NOMO-1 treated with DMSO at 0.1 percent for 48 hours (cell line): Measurements from ENCODE around the gene BSN.

Experiments
- DNase-seq: peaks from one replicate; lab custom pipeline; 2025; ENCODE audit not compliant: unreplicated experiment; lab: John Stamatoyannopoulos, UW

BSN gene, protein sequence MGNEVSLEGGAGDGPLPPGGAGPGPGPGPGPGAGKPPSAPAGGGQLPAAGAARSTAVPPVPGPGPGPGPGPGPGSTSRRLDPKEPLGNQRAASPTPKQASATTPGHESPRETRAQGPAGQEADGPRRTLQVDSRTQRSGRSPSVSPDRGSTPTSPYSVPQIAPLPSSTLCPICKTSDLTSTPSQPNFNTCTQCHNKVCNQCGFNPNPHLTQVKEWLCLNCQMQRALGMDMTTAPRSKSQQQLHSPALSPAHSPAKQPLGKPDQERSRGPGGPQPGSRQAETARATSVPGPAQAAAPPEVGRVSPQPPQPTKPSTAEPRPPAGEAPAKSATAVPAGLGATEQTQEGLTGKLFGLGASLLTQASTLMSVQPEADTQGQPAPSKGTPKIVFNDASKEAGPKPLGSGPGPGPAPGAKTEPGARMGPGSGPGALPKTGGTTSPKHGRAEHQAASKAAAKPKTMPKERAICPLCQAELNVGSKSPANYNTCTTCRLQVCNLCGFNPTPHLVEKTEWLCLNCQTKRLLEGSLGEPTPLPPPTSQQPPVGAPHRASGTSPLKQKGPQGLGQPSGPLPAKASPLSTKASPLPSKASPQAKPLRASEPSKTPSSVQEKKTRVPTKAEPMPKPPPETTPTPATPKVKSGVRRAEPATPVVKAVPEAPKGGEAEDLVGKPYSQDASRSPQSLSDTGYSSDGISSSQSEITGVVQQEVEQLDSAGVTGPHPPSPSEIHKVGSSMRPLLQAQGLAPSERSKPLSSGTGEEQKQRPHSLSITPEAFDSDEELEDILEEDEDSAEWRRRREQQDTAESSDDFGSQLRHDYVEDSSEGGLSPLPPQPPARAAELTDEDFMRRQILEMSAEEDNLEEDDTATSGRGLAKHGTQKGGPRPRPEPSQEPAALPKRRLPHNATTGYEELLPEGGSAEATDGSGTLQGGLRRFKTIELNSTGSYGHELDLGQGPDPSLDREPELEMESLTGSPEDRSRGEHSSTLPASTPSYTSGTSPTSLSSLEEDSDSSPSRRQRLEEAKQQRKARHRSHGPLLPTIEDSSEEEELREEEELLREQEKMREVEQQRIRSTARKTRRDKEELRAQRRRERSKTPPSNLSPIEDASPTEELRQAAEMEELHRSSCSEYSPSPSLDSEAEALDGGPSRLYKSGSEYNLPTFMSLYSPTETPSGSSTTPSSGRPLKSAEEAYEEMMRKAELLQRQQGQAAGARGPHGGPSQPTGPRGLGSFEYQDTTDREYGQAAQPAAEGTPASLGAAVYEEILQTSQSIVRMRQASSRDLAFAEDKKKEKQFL (N-terminal part only)

DNA sequence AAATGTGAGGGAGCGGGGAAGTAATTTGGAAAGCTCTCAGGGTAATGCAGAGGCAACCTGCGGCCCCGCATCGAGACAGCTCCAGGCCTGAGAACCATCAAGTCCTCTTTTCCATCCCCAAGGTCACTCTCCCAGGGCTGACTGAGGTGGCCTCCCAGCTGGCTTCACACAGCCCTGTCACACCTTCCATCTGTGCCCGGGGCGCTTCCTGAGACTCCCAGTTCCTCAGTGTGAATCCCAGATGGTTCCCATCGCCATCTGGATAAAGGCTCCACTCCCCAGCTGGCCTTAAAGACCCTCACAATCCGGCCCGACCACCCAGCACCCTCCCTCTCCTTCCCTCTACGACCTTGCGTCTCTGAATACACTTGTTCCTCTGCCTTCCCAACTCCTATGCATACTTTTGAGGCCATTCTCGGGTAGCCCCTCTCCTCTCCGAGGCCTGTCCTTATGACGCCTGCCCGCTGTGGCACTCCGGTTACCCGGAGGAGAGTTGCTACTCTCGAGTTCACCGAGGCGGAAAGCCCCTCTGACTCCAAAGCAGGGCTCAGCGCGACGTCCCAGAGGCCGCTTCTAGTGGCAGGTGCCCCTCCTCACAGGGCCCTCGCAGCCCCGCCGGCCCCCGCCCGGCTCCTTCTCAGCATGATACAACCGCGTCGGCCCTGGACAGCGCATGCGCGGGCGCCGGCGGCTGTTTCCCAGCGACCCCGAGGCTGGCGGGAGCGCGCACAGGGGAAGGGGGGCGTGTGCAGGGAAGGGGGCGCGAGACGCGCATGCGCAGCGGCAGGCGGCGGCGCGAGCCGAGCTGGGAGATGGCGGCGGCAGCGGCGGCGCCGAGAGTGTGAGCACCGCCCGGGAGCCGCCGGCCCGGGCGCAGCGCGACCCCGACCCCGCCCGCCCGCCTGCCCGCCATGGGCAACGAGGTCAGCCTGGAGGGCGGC is at the start of gene BSN:
BSN (plus strand) TSS at position 786 of the 941 bp plus-strand sequence; CDS start at position 912, 126 bp downstream.
- peak; percentile 51 for DNase-seq

DNA sequence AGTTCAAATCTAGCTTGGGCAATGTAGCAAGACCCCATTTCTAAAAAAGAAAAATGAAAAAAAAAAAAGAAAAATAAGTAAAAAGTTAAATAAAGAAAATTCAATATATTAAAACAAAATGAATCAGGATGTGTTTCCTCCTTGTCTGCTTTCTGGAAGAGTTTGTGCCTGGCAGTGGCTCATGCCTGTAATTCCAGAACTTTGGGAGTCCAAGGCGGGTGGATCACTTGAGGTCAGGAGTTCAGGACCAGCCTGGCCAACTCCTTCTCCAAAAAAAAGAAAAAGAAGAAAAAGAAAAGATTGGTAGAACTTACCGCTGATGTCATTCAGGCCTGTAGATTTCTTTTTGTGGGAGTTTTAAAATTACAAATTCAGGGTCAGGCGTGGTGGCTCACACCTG is 47.4 kb upstream of the BSN start:
- DNase-seq, result no peak

DNA sequence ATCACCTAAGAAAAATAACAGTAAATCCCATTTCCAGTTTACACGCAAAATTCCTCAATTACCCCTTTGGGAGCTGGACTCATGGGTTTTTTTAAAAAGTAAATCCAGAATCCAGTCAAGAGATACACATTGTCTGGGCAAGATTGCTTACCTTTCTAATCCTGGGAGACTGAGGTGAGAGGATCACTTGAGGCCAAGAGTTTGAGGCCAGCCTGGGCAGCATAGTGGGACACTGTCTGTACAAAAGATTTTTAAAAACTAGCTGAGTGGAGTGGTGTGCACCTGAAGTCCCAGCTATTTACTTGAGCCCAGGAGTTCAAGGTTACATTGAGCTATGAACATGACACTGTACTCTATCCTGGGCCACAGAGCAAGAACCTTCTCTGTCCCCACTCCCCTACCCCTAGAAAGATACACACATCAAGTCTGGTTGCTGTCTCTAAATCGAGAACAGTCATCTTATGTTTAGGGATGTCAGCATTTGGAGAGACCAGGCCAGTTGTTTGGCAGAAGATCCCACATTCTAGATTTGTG is 45.2 kb upstream of the BSN start:
- no peak for DNase-seq

DNA sequence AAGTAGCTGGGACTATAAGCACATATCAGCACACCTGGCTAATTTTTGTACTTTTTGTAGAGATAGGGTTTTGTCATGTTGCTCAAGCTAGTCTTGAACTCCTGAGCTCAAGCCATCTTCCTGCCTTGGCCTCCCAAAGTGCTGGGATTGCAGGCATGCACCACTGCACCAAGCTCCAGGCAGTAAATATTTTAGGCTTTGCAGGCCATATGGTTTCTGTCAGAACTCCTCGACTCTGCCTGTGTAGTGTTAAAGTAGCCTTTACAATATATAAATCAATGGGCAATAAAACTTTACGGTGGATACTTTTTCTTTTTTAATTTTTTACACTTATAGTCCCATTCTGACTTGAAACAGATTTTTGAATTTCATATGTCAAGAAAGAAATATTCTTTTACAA is 42.6 kb upstream of the BSN start:
- no peak for DNase-seq

DNA sequence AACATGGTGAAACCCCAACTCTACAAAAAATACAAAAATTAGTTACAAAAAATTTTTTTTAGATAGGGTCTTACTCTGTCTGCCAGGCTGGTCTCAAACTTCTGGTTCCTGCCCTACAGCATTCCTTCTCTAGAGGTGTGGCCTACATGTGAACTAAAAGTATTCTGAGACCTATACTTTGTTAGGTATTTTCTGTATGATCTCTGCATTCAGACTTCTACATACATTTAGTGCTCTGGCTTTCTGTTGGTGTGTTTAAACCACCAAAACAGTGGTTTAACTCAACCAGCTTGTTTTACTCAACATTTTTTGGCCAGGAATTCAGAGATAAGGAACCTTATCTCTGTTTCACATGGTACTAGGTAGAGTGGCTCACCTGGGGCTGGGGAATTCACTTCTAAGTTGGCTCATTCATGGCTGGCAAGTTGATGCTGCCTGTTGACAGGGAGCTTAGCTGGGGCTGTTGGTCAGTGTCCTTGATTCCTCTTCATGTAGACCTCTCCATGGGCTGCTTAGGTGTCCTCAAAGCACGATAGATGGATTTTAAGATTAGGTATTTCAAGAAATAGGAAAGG is 41.4 kb upstream of the BSN start:
- no peak for DNase-seq

DNA sequence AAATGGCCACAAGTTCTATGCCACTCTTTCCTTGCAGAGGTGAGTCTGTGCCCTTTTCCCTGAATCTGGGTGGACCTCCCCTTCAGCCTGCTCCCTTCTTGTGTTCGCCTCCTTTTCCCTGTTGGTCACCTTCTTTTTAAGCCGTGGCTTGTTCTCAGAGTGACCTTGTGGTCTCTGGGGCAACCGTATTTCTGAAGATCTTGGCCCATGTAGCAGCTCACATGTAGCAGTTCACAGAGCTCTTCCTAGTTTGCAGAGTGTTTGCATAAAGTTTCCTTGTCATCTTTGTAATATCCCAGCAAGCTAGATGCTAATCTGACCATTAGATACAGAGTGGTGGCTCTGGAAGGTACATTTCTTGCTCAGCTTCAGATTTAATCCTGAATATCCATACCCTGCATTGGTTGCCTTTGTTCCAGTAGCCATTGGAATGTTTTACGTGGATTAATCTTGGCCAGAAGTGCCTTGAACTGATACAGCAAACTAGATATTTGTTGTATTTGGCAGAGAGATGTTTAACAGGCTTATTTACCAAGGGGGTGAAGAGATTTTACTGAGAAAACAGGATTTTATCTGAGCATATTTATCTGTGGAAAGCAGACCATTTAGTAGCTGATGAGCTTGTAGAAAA is 40.7 kb upstream of the BSN start:
- DNase-seq, result no peak

DNA sequence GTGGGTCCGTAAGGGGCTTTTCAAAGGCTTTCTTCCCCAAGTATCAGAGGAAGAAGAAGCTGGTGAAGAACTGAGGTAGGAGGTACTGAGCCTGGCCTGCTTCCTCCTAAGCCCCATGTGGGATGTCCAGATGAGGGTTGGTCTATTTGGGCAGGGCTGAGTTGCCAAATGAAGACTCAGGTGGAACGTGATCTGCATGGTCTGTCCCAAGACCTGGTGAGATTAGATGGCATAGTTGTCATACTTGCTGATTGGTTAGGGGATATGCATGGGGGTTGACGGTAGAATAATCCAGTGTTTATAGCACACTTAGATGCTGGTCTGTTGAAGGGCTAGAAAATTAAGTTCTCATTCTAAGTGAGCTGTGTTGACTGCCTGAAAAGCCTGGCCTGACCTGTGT is 36.3 kb upstream of the BSN start:
- DNase-seq, result no peak

DNA sequence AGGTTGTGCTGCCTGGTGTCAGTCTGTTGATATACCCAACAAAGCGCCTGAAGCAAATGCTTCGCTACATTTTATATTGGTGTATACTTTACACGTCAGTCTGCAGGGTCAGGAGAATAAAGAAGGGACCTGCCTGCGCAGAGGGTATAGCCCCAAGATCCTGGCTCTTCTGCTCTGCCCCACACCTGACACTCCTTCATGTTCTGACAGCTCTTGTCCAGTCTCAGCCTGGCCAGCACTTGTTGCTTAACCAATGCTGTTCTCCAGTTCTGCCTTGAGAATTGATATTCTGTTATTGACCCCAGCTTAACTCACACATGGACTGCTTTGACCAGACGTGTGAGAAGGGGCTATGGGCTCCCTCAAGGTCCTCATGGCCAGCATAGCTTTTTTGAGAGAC is 35.8 kb upstream of the BSN start:
- no peak for DNase-seq

DNA sequence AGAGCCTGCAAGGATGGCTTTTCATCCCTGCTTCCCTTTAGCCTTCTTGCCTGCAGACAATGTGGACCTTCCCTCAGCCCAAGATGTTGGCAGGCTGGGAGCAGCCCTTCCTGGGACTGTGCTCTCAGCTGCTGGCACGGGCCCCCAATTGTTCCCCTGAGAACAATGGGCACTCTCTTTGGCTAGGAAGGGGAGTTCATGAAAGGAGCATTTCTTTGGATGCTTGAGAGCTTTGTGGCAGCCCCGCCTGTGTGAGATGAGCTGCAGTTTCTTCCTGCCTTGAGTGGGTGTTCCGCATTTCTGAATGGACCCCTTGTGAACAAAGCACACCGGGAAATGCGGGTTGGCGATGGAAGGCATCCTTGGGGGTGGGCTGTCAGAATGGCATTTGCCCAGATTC is 35.0 kb upstream of the BSN start:
- no peak for DNase-seq

DNA sequence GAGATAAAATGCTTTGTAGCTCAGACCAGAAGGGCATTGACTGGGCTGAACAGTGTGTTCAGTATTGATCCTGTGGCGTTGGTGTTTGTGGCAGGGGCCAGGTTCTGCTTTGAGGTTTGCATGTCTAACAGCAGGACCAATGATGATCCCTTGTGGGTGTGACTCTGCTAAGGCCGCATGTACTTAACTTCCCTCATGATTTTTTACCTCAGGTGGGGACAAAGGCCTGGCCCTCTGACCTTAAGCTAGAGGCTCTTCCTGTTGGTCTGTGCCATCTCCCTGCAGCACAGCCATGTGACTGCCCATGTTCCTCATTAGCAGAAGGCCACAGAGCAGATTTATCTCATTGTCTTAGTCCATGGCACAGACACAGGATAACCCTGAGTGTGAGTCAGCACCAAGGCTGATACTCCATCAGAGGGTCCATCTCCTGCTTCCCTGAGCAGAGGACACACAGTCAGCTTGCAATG is 34.3 kb upstream of the BSN start:
- peak; percentile 48 for DNase-seq

DNA sequence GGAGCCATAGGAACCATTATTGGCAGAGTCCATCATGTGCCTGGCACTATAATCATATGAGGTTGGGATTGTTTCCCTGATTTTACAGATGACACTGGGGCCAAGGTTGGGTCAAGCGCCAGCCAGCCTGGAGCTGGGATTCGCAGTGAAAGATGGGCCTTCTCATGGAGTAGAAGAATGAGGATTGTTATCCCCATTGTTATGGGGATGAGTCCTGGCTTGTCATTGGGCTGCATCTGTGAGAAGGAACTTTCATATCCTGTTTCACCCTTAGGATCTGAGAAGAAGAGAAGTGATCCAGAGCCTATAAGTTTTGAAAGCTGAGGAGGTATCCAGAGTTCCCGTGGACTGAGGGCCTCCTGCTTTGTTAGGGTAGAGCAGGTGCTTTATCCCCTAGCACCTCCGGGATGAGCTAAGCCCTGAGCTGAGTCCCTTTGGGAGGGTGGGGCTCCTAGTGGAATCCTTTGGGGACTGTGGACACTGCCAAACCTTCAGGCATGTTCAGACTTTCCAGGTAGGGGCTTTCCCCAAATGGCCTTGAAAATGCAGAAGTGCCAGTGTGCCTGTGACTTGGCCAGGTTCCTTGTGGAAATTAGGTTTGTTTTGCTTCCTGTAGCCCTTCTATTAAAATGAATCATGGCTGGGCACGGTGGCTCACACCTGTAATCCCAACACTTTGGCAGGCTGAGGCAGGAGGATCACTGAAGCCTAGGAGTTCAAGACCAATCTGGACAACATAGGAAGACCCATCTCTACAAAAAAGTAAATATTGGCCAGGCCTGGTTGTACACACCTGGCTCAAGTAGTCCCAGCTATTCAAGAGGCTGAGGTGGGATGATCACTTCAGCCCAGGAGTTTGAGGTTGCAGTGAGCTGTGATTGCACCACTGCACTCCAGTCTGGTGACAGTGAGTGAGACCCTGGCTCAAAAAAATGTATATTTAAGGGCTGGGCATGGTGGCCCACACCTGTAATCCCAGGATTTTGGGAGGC is 30.2 kb upstream of the BSN start:
- DNase-seq, result no peak

DNA sequence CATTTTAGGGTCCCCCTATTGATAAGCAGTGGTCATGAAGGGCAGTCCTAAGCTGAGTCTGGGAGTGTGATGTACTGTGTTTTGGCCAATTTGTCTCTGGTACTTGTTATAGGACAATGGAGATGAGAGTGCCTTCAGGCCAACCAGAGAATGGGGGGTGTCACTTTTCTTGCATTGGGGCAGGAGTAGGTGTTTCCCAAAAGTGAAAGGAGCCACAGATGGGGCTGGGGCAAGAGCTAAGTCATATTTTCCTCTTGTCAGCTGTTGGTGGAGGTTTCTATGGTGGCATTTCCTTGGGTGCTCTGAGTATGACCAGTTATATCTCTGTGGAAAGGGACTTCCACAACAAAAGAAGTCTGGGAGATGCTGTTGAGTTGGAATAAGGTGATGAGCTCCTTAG is 24.7 kb upstream of the BSN start:
- DNase-seq, result no peak

DNA sequence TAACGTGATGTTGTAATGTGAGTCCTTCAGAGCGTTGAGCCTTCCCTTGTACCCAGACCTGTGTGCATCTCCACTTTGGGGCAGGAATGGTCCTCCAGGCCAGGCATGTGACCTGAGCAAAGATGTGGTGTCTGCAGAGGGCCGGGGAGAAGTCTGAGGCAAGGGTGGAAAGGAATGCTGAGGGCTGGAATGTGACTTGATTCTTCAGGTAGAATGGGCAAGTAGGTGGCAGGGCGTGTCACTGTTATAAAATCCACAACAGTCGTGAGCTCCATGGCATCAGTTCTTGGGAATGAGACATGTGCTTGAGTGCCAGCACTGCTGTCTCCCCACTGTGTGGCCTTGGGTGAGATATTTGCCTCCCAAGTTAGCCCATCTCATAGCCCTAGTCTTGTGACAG is 24.0 kb upstream of the BSN start:
- DNase-seq, result no peak

DNA sequence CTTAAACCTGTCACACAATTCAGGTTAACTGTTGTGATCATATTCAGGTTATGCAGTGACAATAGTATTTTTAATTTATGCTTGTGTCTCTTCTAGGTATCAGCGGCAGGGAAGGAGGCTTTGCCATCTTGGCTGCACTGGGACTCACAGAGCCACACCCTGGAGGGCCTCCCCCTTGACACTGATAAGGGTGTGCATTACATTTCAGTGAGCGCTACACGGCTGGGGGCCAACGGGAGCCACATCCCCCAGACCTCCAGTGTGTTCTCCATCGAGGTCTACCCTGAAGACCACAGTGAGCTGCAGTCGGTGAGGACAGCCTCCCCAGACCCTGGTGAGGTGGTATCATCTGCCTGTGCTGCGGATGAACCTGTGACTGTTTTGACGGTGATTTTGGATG is 23.6 kb upstream of the BSN start:
- DNase-seq, result no peak

DNA sequence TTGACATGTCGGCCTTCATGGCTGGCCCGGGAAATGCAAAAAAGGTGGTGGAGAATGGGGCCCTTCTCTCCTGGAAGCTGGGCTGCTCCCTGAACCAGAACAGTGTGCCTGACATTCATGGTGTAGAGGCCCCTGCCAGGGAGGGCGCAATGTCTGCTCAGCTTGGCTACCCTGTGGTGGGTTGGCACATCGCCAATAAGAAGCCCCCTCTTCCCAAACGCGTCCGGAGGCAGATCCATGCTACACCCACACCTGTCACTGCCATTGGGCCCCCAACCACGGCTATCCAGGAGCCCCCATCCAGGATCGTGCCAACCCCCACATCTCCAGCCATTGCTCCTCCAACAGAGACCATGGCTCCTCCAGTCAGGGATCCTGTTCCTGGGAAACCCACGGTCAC is 23.1 kb upstream of the BSN start:
- no peak for DNase-seq

DNA sequence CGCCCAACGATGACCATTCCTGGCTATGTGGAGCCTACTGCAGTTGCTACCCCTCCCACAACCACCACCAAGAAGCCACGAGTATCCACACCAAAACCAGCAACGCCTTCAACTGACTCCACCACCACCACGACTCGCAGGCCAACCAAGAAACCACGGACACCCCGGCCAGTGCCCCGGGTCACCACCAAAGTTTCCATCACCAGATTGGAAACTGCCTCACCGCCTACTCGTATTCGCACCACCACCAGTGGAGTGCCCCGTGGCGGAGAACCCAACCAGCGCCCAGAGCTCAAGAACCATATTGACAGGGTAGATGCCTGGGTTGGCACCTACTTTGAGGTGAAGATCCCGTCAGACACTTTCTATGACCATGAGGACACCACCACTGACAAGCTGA is 22.6 kb upstream of the BSN start:
- no peak for DNase-seq

DNA sequence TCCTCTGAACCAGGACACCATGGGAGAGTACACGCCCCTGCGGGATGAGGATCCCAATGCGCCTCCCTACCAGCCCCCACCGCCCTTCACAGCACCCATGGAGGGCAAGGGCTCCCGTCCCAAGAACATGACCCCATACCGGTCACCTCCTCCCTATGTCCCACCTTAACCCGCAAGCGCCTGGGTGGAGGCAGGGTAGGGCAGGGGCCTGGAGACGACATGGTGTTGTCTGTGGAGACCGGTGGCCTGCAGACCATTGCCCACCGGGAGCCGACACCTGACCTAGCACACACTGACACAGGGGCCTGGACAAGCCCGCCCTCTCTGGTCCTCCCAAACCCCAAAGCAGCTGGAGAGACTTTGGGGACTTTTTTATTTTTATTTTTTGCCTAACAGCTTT is 21.2 kb upstream of the BSN start:
- DNase-seq, result no peak
